Measurements from ENCODE around the gene C12orf50.

Gene C12orf50

GRCh38 chr12:88029093-88029665 lies at the start of gene C12orf50:
C12orf50 (minus strand) TSS chr12:88029401; CDS start chr12:88026962, 2,439 bp downstream.
- H3K4me3 ChIP-seq (ENCODE audit: low read depth, low read length), result no peak within 1 kb of the TSS
- TF ChIP-seq POLR2A (IDR thresholded peaks at IDR 0.05; ENCODE audit: extremely low read depth, insufficient read length) (no peak), MYC (IDR thresholded peaks at IDR 0.05; ENCODE audit: low read depth, low read length) (no peak), CTCF (IDR thresholded peaks at IDR 0.05; ENCODE audit: low read depth, low read length) (no peak)
- TF ChIP-seq, protein P1, sequence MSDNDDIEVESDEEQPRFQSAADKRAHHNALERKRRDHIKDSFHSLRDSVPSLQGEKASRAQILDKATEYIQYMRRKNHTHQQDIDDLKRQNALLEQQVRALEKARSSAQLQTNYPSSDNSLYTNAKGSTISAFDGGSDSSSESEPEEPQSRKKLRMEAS (IDR thresholded peaks at IDR 0.05; ENCODE audit: low read depth, low read length), result no peak
- DNase-seq (ENCODE audit: low read depth), result no peak

DNA sequence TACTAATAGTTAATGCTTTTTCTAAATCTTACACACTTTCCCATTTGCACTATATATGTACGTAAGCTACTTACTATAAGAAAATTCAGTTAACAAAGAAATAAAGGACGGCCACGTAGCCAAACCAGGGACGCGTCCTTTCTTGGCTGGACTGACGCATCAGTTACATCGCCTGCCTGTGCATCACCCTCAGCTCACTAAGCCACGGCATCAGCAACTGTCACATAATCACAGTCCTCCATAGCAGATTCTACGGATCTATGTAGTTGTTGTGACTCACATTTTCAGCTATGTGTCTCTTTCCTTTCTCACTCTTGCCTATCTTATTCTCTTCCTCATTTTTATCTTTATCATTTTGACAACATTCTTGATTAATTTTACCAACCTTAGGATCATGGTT lies 38.1 kb upstream of the C12orf50 start:
- TF ChIP-seq POLR2A (IDR thresholded peaks at IDR 0.05; ENCODE audit: extremely low read depth, insufficient read length) (no peak), CTCF (IDR thresholded peaks at IDR 0.05; ENCODE audit: low read depth, low read length) (no peak), MYC (IDR thresholded peaks at IDR 0.05; ENCODE audit: low read depth, low read length) (no peak)
- TF ChIP-seq, protein P1 (IDR thresholded peaks at IDR 0.05; ENCODE audit: low read depth, low read length), result no peak
- DNase-seq (ENCODE audit: low read depth), result no peak
- H3K4me3 ChIP-seq (ENCODE audit: low read depth, low read length), result no peak overlapping the region

- TF ChIP-seq POLR2A (IDR thresholded peaks at IDR 0.05; ENCODE audit: extremely low read depth, insufficient read length), result no peak
- TF ChIP-seq, protein P1 (IDR thresholded peaks at IDR 0.05; ENCODE audit: low read depth, low read length), result no peak
- DNase-seq (ENCODE audit: low read depth), result peak; percentile 21
Measured at GRCh38 chr12:88063375-88063774, 34.2 kb upstream of the C12orf50 start.

DNA sequence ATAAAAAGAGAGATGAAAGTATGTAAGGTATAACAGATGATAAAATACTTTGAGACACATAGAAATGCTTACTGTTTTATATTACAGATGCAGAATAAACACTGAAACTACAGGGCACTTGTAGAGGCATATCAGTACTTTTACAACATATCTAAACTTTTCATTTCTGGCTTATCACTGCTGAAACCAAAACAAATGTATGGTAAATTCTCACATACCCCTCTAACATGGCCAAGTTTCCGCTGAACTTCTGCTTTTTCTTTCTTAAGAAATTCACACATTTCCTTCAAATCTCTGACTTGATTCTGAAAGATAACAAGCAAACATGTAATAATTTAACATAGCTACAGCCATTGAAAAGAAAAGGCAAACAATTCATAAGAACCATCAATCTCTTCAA lies 33.3 kb upstream of the C12orf50 start:
- no peak overlapping the region for H3K4me3 ChIP-seq (ENCODE audit: low read depth, low read length)
- TF ChIP-seq POLR2A (IDR thresholded peaks at IDR 0.05; ENCODE audit: extremely low read depth, insufficient read length), result no peak
- TF ChIP-seq, protein P1 (IDR thresholded peaks at IDR 0.05; ENCODE audit: low read depth, low read length), result no peak
- TF ChIP-seq MYC (IDR thresholded peaks at IDR 0.05; ENCODE audit: low read depth, low read length), result no peak
- TF ChIP-seq CTCF (IDR thresholded peaks at IDR 0.05; ENCODE audit: low read depth, low read length), result no peak
- peak; percentile 11 for DNase-seq (ENCODE audit: low read depth)

More at GRCh38 chr12:88063375-88063774, 34.2 kb upstream of the C12orf50 start:
- no peak overlapping the region for H3K4me3 ChIP-seq (ENCODE audit: low read depth, low read length)

- H3K4me3 ChIP-seq (ENCODE audit: low read depth, low read length), result no peak overlapping the region
- TF ChIP-seq MYC (IDR thresholded peaks at IDR 0.05; ENCODE audit: low read depth, low read length) (no peak), CTCF (IDR thresholded peaks at IDR 0.05; ENCODE audit: low read depth, low read length) (no peak), POLR2A (IDR thresholded peaks at IDR 0.05; ENCODE audit: extremely low read depth, insufficient read length) (no peak)
- TF ChIP-seq, protein P1 (IDR thresholded peaks at IDR 0.05; ENCODE audit: low read depth, low read length), result no peak
- DNase-seq (ENCODE audit: low read depth), result no peak
Measured at GRCh38 chr12:88058719-88059077, 29.5 kb upstream of the C12orf50 start.

DNA sequence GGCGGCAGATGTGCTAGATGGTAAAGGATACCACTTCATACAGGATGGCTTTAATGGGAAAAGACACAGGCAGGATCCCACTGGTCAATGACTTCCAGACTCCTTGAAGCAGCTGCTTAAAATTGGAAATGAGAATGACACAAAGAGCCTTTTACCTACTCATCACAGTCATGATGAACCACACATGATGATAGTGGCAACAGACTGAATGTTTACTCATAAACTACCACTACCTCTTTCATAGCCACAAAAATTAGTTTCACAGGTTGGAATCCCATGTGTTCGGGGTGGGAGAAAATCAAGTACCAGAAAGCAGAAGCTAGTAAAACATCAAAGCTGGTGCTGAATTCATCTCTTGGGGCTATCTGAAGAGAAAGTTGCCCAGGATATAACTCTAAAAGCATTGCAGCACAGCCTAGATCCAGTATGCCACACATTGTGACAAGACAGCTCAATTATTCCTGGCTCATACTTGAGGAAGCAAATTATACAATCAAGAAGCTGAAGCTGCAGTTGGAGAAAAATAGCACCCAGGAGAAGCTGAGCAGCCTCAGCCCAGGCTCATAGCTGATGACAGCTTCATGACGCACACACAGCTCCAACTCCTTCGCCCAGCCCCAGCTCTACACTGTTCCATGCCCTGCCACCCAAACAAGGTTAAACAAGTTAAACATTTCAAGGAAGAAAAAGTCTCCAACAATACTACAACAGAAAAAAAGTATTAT lies 29.0 kb upstream of the C12orf50 start:
- TF ChIP-seq CTCF (IDR thresholded peaks at IDR 0.05; ENCODE audit: low read depth, low read length) (no peak), MYC (IDR thresholded peaks at IDR 0.05; ENCODE audit: low read depth, low read length) (no peak), POLR2A (IDR thresholded peaks at IDR 0.05; ENCODE audit: extremely low read depth, insufficient read length) (no peak)
- TF ChIP-seq, protein P1 (IDR thresholded peaks at IDR 0.05; ENCODE audit: low read depth, low read length), result no peak
- H3K4me3 ChIP-seq (ENCODE audit: low read depth, low read length), result no peak overlapping the region
- no peak for DNase-seq (ENCODE audit: low read depth)
